Neural cell (in vitro differentiated cells): ENCODE data around the gene IMMP2L. TPM values are rescaled to one million over a fixed set of nuclear protein-coding genes. Genes with fewer than 3 reads are reported as not detected.

Source experiments
- H2AFZ ChIP-seq: fragments of 200-600, 300-800 bp; sonication (generic), shearing (Covaris generic); 2 replicates; pipeline ENCODE4 v1.6.0; 2014; ENCODE audit warnings: low read depth, mild to moderate bottlenecking, antibody characterized with exemption, low read length, moderate library complexity
- H3F3A ChIP-seq: fragments of 200-600 bp; shearing (Covaris generic); 2 replicates; pipeline ENCODE4 v1.6.1; 2016; ENCODE audit warnings: mild to moderate bottlenecking, moderate library complexity, mixed read lengths, antibody characterized with exemption, low read length; ENCODE audit not compliant: insufficient read depth, poor library complexity, severe bottlenecking
- H3K27ac ChIP-seq: fragments of 200-600, 300-800 bp; sonication (generic), shearing (Covaris generic); 2 replicates; pipeline ENCODE4 v1.5.1; 2014; ENCODE audit warnings: mild to moderate bottlenecking, low read length, moderate library complexity
- H3K27me3 ChIP-seq: fragments of 300-800, 200-600 bp; sonication (generic), shearing (Covaris generic); 2 replicates; pipeline ENCODE4 v1.6.0; 2014; ENCODE audit warnings: mild to moderate bottlenecking, low read depth, low read length, moderate library complexity; ENCODE audit not compliant: insufficient read depth
- H3K36me3 ChIP-seq: fragments of 300-800, 200-600 bp; sonication (generic), shearing (Covaris generic); 2 replicates; pipeline ENCODE4 v1.5.1; 2014; ENCODE audit warnings: mild to moderate bottlenecking, antibody characterized with exemption, low read length, moderate library complexity; ENCODE audit not compliant: insufficient read depth
- H3K4me2 ChIP-seq: fragments of 300-800, 200-600 bp; sonication (generic), shearing (Covaris generic); 2 replicates; pipeline ENCODE4 v1.6.0; 2014; ENCODE audit warnings: mild to moderate bottlenecking, low read length
- H3K4me3 ChIP-seq: fragments of 300-800, 200-600 bp; sonication (generic), shearing (Covaris generic); 2 replicates; pipeline ENCODE4 v1.5.1; 2014; ENCODE audit warnings: mild to moderate bottlenecking, low read length, moderate library complexity
- H3K79me2 ChIP-seq: fragments of 200-600 bp; shearing (Covaris generic); replicated peaks from 2 replicates; pipeline ENCODE4 v1.6.0; 2014; ENCODE audit warnings: mild to moderate bottlenecking, low read length, moderate library complexity; ENCODE audit not compliant: insufficient read depth
- H3K9ac ChIP-seq: fragments of 300-800, 200-600 bp; sonication (generic), shearing (Covaris generic); 2 replicates; pipeline ENCODE4 v1.6.1; 2016; ENCODE audit warnings: mild to moderate bottlenecking, low read length, mixed read lengths
- H3K9me2 ChIP-seq: fragments of 200-600 bp; shearing (Covaris generic); 2 replicates; pipeline ENCODE4 v1.6.1; 2016; ENCODE audit warnings: mild to moderate bottlenecking, low read length, mixed read lengths; ENCODE audit not compliant: insufficient read depth
- H3K9me3 ChIP-seq: fragments of 200-600, 300-800 bp; sonication (generic), shearing (Covaris generic); 2 replicates; pipeline ENCODE4 v1.6.1; 2016; ENCODE audit warnings: mild to moderate bottlenecking, mixed run types, low read length, moderate library complexity, mixed read lengths
- H4K20me1 ChIP-seq: fragments of 200-600 bp; shearing (Covaris generic); 2 replicates; pipeline ENCODE4 v1.6.1; 2016; ENCODE audit warnings: mild to moderate bottlenecking, mixed run types; ENCODE audit not compliant: insufficient read depth
- CTCF ChIP-seq: fragments of 450-650 bp; IDR thresholded peaks from 2 replicates; pipeline ENCODE4 v1.5.1; 2014; ENCODE audit warnings: antibody characterized with exemption, mild to moderate bottlenecking, moderate library complexity; ENCODE audit not compliant: poor library complexity, severe bottlenecking
- EP300 ChIP-seq: fragments of 450-650 bp; conservative IDR thresholded peaks from 2 replicates; pipeline ENCODE4 v1.6.1; 2014; ENCODE audit warnings: antibody characterized with exemption, mild to moderate bottlenecking, moderate library complexity; ENCODE audit not compliant: poor library complexity, severe bottlenecking
- EZH2 ChIP-seq: fragments of 200-600, 300-800 bp; shearing (Covaris generic), sonication (generic); IDR thresholded peaks from 2 replicates; pipeline ENCODE4 v1.6.1; 2014; ENCODE audit warnings: antibody characterized with exemption, low read length, borderline replicate concordance, mild to moderate bottlenecking; ENCODE audit not compliant: insufficient read depth, poor library complexity, severe bottlenecking
- MXI1 ChIP-seq: fragments of 450-650 bp; conservative IDR thresholded peaks from 2 replicates; pipeline ENCODE4 v1.6.1; 2014; ENCODE audit warnings: antibody characterized with exemption, mild to moderate bottlenecking; ENCODE audit not compliant: poor library complexity, severe bottlenecking
- POLR2AphosphoS5 ChIP-seq: IDR thresholded peaks from 2 replicates; pipeline ENCODE4 v1.6.1; 2012
- RAD21 ChIP-seq: fragments of 450-650 bp; conservative IDR thresholded peaks from 2 replicates; pipeline ENCODE4 v1.6.1; 2014; ENCODE audit warnings: antibody characterized with exemption, mild to moderate bottlenecking, moderate library complexity
- SMC3 ChIP-seq: fragments of 450-650 bp; conservative IDR thresholded peaks from 2 replicates; pipeline ENCODE4 v1.6.1; 2014; ENCODE audit warnings: antibody characterized with exemption, mild to moderate bottlenecking, moderate library complexity; ENCODE audit not compliant: poor library complexity
- TAF1 ChIP-seq: IDR thresholded peaks from 2 replicates; pipeline ENCODE4 v1.6.1; 2012; ENCODE audit warnings: low read depth
- polyA plus RNA-seq: library from polyadenylated mRNA; depleted of rRNA; stranded (reverse); fragments of >200 nt; gene quantifications from 2 replicates; pipeline ENCODE4 v1.2.3, GENCODE V29; 2014
- TF ChIP-seq, protein P1 (sequence below): IDR thresholded peaks from 2 replicates; pipeline ENCODE4 v1.6.1; 2012; ENCODE audit warnings: borderline replicate concordance

The IMMP2L gene
- polyA plus RNA-seq, 1 donor from 2014 or later: 9.7 TPM

DNA sequence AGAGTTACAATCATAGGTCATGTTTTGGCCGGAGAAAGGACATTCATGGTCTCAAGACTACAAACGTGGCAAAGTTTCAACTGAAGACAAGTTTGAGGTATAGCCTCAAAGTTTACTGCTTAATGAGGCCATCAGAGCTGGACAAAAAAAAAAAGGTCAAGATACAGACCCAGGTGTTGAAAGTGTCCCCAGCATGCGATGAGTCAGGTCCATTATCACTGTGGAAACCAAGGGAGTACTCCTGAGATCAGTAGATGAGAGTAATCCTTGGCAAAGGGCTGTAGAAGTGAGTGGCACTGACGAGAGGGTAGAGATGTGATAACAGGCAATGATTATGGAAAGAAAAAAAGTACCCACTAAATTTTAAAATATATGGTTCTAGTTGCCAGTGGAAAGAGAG lies 551.5 kb downstream of the IMMP2L start:
- no peak overlapping the region for H3K4me2 ChIP-seq
- H4K20me1 ChIP-seq: no peaks in the 10 kb centered on the region
- H3K9me2 ChIP-seq: no peaks in the 10 kb centered on the region
- H3K27ac ChIP-seq: no peak overlapping the region
- H3K36me3 ChIP-seq: no peaks in the 10 kb centered on the region
- H3K27me3 ChIP-seq: no peaks in the 10 kb centered on the region
- H3K79me2 ChIP-seq: no peaks in the 10 kb centered on the region
- H3K9me3 ChIP-seq: no peaks in the 10 kb centered on the region
- no peak overlapping the region for H3K4me3 ChIP-seq
- TF ChIP-seq POLR2AphosphoS5: no peak
- no peak for TF ChIP-seq EP300
- TF ChIP-seq CTCF: no peak
- no peak for TF ChIP-seq RAD21
- no peak for TF ChIP-seq MXI1
- no peak for TF ChIP-seq SMC3
- no peak for TF ChIP-seq EZH2
- no peak for TF ChIP-seq TAF1
- TF ChIP-seq, protein P1, sequence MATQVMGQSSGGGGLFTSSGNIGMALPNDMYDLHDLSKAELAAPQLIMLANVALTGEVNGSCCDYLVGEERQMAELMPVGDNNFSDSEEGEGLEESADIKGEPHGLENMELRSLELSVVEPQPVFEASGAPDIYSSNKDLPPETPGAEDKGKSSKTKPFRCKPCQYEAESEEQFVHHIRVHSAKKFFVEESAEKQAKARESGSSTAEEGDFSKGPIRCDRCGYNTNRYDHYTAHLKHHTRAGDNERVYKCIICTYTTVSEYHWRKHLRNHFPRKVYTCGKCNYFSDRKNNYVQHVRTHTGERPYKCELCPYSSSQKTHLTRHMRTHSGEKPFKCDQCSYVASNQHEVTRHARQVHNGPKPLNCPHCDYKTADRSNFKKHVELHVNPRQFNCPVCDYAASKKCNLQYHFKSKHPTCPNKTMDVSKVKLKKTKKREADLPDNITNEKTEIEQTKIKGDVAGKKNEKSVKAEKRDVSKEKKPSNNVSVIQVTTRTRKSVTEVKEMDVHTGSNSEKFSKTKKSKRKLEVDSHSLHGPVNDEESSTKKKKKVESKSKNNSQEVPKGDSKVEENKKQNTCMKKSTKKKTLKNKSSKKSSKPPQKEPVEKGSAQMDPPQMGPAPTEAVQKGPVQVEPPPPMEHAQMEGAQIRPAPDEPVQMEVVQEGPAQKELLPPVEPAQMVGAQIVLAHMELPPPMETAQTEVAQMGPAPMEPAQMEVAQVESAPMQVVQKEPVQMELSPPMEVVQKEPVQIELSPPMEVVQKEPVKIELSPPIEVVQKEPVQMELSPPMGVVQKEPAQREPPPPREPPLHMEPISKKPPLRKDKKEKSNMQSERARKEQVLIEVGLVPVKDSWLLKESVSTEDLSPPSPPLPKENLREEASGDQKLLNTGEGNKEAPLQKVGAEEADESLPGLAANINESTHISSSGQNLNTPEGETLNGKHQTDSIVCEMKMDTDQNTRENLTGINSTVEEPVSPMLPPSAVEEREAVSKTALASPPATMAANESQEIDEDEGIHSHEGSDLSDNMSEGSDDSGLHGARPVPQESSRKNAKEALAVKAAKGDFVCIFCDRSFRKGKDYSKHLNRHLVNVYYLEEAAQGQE: no peak
- H3F3A ChIP-seq: no peaks in the 10 kb centered on the region
- H2AFZ ChIP-seq: no peak overlapping the region
- no peak overlapping the region for H3K9ac ChIP-seq

DNA sequence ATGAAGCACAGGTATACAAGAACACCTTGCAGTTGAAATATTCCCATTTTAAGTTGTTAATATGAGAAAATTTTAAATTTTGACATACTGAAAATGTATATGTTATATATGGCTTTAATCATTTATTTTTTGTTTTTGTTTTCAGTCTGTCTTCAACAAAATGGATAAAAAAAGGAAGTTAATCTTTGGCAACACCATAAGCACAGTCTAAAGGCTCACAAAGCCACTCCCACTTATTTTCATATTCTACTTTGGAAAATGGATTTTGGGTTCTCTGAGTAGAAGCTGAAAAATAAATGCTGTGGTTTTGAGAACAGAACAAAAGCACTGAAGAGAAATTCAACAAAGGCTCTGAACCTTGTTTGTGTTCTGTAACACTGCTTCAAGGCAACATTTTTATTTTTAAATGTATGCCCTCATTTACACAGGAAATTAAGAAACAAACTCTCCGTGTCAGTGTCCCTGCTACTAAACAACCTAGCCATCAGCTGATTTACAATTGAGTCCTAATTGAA lies 552.7 kb downstream of the IMMP2L start:
- TF ChIP-seq SMC3: no peak
- TF ChIP-seq, protein P1: no peak
- no peaks in the 10 kb centered on the region for H3K79me2 ChIP-seq
- no peak overlapping the region for H3K27ac ChIP-seq
- no peak overlapping the region for H3K9ac ChIP-seq
- H3K27me3 ChIP-seq: no peaks in the 10 kb centered on the region
- H3K4me3 ChIP-seq: no peak overlapping the region
- no peaks in the 10 kb centered on the region for H3K9me3 ChIP-seq
- H2AFZ ChIP-seq: no peak overlapping the region
- H3K4me2 ChIP-seq: no peak overlapping the region
- no peaks in the 10 kb centered on the region for H3K36me3 ChIP-seq
- H3K9me2 ChIP-seq: no peaks in the 10 kb centered on the region
- no peaks in the 10 kb centered on the region for H3F3A ChIP-seq
- no peaks in the 10 kb centered on the region for H4K20me1 ChIP-seq
